HG02970 (cell line): ENCODE data around the gene SLC25A20.
"Not testable (repeated sequence)": the region's sequence is repeated elsewhere in the genome, so short reads cannot be mapped to it uniquely, and the experiment has no call there.

Experiments
- ATAC-seq: cut with Tn5 transposase; IDR thresholded peaks from one replicate; pipeline ENCODE4 v1.9.1; 2021; ENCODE audit warnings: mild to moderate bottlenecking, moderate library complexity, moderate number of reproducible peaks; ENCODE audit not compliant: unreplicated experiment, low FRiP score

SLC25A20 gene

GRCh38 chr3:48907026-48907425, 8.3 kb upstream of the SLC25A20 start:
- ATAC-seq = not testable (repeated sequence)

- no peak for ATAC-seq
Measured at GRCh38 chr3:48899273-48899672, 591 bp upstream of the SLC25A20 start.

GRCh38 chr3:48897460-48898376, 964 bp downstream of the SLC25A20 start:
- no peak for ATAC-seq

- no peak for ATAC-seq
Measured at GRCh38 chr3:48896936-48897335, 1.7 kb downstream of the SLC25A20 start.

- ATAC-seq = no peak
Measured at GRCh38 chr3:48894516-48894915, 4.2 kb downstream of the SLC25A20 start.

GRCh38 chr3:48891606-48892005, 7.1 kb downstream of the SLC25A20 start:
- ATAC-seq = no peak

- ATAC-seq = no peak
Measured at GRCh38 chr3:48885753-48886152, 12.9 kb downstream of the SLC25A20 start.

- no peak for ATAC-seq
Measured at GRCh38 chr3:48881652-48882114, 17.0 kb downstream of the SLC25A20 start.

- ATAC-seq = no peak
Measured at GRCh38 chr3:48881006-48881405, 17.7 kb downstream of the SLC25A20 start.

- ATAC-seq = no peak
Measured at GRCh38 chr3:48879994-48880377, 18.7 kb downstream of the SLC25A20 start.

- ATAC-seq = no peak
Measured at GRCh38 chr3:48879307-48879993, 19.2 kb downstream of the SLC25A20 start.

- ATAC-seq = no peak
Measured at GRCh38 chr3:48877671-48878070, 21.0 kb downstream of the SLC25A20 start.

GRCh38 chr3:48863122-48863521, 35.6 kb downstream of the SLC25A20 start:
- ATAC-seq = no peak

- ATAC-seq = no peak
Measured at GRCh38 chr3:48859206-48859605, 39.5 kb downstream of the SLC25A20 start.

- ATAC-seq = no peak
Measured at GRCh38 chr3:48858709-48859108, 40.0 kb downstream of the SLC25A20 start.

- ATAC-seq = no peak
Measured at GRCh38 chr3:48857641-48858040, 41.0 kb downstream of the SLC25A20 start.

- no peak for ATAC-seq
Measured at GRCh38 chr3:48856469-48856868, 42.2 kb downstream of the SLC25A20 start.

GRCh38 chr3:48855681-48856447, 42.8 kb downstream of the SLC25A20 start:
- no peak for ATAC-seq

GRCh38 chr3:48852151-48852550, 46.5 kb downstream of the SLC25A20 start:
- no peak for ATAC-seq

GRCh38 chr3:48851407-48851806, 47.3 kb downstream of the SLC25A20 start:
- no peak for ATAC-seq
